Measurements from ENCODE around the gene PDE11A.

The PDE11A gene

GRCh38 chr2:177592397-177592796 is 480.2 kb downstream of the PDE11A start:
- DNase-seq: no peak

GRCh38 chr2:177589186-177589585 is 483.4 kb downstream of the PDE11A start:
- no peak for DNase-seq

DNA sequence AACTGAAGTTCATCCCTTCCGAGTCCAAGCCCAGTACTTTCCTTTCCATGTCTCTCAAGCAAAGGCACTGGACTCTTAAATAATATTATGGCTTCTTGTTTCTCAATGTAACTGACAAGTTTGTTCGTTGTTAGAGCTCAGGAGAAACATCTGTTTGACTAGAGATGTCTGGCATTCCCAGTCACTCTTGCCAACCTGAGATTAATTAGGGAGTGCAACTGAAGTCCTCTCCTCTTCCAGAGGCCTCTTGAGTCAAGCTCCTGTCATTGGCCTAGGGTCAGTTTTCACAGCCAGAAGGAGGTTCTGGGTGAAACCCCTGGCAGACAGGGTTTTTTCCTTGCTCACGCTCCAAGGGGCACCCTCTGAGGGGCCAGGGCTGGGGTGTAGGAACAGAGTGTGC is 483.9 kb downstream of the PDE11A start:
- DNase-seq: no peak

GRCh38 chr2:177587371-177587770 is 485.2 kb downstream of the PDE11A start:
- no peak for DNase-seq

- no peak for DNase-seq
Measured at GRCh38 chr2:177586154-177586553, 486.4 kb downstream of the PDE11A start.

DNA sequence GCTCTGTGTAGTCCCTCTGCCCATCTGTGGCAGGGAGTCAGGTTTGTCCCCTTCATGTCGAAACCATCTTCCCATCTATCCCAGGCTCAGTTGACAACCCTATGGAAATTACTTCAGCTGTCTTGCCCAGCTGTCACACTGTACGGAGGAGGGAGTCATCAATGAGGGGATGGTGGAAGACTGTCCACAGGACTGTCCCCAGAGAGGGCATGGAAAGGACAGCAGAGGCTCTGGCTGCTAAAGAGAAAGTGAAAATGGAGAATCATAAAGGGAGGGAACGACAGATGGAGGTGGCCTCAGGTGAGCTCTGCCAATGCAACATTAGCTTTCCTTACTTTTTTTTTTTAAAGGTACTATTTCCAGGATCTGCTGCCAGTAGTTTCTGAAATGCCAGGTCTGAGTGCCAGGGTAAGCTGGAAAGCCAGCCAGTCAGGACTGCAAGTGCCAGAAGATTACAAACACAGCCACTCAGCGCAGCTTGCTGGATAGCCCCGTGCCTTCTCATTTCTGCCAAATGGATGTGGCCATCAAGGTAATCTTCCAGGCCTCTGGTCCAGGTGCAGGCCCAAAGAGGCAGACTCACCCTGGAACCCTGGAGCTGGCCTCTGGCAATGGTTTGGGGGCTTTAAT is 487.2 kb downstream of the PDE11A start:
- DNase-seq: peak; percentile 53

- DNase-seq: no peak
Measured at GRCh38 chr2:177584030-177584692, 488.4 kb downstream of the PDE11A start.

DNA sequence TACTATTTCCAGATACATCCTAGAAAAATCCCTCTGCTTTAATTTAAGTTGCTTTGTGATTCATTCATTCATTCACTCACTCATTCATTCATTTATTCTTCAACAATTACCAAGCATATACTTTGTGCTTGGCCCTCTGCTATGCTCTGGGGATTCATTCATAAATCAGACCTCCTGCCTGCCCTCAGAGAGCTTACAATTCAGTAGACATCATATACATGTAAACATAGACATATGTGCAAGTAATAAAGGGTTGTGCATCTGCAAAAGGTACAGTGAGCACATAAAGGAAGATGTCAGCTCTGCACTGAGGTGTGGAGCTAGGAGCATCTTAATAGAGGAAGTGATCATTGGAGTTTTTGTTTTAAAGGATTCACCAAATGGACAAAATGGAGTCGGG is 490.6 kb downstream of the PDE11A start:
- DNase-seq: no peak

GRCh38 chr2:177579486-177580036 is 493.0 kb downstream of the PDE11A start:
- no peak for DNase-seq

GRCh38 chr2:177578454-177578853 is 494.1 kb downstream of the PDE11A start:
- DNase-seq: no peak

GRCh38 chr2:177577075-177577474 is 495.5 kb downstream of the PDE11A start:
- no peak for DNase-seq

DNA sequence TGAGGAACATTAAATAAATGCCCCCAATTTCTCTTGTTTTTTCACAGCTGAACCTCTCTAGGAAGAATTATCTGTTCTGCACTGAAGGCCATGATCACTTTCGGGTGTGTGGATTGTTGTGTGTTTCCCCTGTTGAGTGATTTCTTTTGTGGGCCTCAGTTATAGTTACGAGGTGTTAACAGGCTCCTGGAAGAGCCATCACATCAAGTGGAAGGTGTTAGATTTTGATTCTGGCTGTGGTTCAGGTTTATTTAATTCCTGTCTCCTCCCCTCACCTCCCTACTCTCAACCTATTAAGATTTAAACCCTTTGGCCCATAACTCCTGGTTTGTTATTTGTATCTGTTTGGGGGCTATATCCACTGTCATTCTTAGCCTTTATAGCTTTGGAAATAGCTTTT is 497.2 kb downstream of the PDE11A start:
- DNase-seq: no peak

DNA sequence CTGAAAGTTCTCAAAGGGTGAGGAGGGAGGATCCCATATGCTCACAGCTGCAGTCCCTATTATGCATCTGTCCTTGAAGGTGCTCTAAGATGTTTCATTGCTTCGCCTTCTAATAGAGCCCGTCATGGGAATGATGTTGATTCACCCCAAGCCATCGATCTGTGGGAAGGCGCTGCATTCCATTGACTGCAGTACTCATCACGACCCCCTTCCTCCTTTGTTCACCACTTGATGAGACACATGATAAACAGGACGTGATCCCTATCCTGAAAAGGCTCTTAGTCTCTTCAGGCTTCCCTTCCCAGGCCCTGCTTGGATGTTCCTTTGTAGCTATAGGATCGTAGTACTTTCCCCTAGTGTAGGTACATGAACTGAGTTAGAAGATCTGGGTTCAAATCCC is 498.2 kb downstream of the PDE11A start:
- DNase-seq: no peak
